GM18873 (cell line): ENCODE results near the gene LBX1.
"Not testable (repeated sequence)": the region's sequence is repeated elsewhere in the genome, so short reads cannot be mapped to it uniquely, and the experiment has no call there.

Experiments
- ATAC-seq: cut with Tn5 transposase; IDR thresholded peaks from one replicate; pipeline ENCODE4 v1.9.1; 2021; ENCODE audit warnings: mild to moderate bottlenecking, moderate library complexity, moderate number of reproducible peaks; ENCODE audit not compliant: unreplicated experiment, low FRiP score

LBX1 gene

DNA sequence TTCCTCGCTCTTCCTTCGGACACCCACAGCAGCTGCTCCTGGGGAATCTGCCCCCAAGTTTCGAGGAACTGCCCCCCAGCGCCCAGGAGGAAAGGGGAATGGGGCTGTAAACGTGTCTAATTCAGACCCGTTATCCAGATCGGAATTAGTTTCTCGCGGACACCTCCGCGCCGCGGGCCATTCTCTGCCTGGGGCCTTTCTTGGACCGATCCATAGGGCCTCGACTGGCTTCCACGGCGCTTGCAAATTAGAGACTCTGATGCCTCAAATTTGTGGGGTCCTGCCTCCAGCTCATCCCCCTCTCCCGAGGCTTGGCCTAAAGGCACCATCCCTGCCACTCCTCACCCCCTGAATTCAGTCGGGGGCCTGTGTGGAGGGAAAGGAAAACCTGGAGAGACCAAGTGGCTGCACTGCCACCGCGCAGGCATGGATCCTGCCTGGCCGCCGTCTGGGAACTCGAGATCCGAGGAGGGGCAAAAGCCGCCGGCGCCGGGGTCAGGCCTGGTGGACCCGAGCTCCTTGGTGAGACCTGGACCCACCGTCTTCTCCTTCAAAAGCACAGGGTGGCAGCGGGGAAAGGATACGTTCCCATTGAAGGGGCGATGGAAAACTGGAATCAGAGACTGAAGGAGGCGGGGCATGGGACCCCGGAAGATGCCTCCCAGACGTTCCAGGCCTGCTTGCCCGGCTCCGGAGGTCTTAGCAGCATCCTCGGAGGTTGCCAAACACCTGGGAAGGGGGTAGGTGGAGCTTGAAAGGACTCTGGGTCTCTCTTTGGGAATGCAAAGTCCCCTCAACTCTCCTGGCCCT, 13.7 kb downstream of the LBX1 start:
- no peak for ATAC-seq

DNA sequence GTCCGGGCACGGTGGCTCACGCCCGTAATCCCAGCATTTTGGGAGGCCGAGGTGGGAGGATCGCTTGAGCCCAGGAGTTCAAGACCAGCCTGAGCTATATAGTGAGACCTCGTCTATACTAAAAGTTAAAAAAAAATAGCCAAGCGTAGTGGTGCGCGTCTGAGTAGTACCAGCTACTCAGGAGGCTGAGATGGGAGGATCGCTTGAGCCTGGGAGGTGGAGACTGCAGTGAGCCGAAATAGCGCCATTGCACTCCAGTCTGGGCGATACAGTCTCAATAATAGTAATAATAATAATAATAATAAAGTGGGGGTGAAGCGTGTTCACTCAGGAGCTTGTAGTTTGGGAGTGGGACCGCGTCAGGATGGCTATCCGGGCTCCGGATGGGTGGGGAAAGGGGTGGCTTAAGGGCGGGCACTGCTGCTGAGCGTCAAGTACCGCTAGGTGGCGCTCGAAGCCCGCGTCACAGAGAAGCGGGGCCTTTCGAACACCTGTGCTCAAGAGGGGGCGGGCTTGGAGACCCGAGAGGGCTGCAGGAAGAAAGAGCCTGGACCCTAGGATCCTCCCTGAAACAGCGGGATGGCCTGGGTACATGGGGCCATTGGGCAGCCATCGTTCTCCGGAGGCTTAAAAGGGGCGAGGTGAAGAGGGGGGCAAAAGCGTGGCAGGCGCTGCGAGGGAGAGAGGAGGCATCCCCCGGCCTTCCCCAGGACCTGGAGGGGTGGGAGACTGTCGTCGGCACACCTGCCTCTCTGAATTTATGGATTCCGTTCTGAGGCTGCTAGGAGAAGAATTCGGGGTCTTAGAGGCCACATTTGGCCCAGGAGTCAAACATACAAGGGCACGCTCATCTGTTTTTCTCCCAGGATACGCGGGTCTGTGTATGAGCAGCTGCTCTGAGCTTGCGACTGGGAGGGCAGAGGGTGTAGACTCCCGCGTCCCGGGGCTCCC, 14.5 kb downstream of the LBX1 start:
- ATAC-seq, result no peak

DNA sequence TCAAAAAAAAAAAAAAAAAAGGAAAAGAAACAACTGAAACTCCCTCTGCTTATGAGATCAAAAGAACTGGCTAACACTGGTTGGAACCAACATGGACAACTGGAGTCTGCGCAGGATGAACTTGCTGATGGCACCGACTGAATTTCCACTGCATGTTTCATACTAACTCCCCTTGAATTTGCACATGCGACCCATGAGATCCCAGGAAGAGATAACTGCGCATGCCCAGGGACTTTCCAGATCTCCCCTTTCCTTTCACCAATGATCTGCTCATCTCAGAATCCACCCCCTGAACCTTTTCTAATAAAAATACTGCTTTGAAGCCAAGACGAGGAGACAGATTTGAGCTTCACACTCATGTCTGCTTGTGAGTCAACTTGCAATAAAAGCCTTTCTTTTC, 20.7 kb downstream of the LBX1 start:
- no peak for ATAC-seq

DNA sequence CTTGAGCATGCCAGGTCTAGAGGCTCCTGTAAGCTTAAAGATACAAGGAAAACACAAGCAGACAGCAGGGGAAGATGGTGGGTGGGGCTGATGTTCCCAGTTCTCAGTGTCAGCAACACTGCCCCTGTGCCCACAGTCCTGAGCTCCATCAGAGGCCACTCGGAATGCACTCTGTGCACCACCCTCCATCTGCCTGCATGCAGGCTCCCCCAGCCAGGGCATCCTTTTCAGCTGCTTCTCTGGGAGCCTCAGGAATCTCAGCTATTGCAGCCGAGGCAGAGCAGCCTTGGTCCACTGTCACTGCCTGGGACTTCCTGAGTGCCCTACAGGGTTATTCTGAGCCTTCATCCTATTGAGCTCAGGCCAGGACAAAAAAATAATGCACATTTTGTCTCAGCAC, 22.2 kb downstream of the LBX1 start:
- no peak for ATAC-seq

DNA sequence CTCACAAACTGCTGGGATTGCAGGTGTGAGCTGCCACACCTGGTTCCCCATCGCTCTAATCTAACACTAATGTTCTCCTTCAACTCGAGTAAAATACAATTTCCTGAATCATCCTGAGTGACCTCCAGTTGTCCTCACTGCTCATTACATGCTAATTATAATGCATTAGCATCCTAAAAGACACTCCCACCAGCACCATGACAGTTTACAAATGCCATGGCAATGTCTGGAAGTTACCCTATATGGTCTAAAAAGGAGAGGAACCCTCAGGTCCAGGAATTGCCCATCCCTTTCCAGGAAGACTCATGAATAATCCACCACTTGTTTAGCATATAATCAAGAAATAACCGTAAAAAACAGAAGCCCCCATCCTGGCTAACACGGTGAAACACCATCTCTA, 26.6 kb downstream of the LBX1 start:
- ATAC-seq, result not testable (repeated sequence)

DNA sequence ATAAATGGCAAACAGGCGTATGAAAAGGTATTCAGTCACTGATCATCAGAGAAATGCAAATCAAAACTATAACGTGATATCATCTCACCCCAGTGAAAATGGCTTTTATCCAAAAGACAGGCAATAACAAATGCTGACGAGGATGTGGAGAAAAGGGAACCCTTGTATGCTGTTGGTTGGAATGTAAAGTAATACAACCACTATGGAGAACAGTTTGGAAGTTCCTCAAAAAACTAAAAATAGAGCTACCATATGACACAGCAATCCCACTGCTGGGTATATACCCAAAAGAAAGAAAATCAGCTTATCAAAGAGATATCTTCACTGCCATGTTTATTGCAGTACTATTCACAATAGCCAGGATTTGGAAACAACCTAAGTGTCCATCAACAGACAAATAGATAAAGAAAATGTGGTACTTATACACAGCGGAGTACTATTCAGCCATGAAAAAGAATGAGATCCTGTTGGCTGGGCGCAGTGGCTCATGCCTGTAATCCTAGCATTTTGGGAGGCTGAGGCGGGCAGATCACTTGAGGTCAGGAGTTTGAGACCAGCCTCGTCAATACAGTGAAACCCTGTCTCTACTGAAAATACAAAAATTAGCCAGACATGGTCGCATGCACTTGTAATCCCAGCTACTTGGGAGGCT, 30.8 kb downstream of the LBX1 start:
- ATAC-seq, result not testable (repeated sequence)

DNA sequence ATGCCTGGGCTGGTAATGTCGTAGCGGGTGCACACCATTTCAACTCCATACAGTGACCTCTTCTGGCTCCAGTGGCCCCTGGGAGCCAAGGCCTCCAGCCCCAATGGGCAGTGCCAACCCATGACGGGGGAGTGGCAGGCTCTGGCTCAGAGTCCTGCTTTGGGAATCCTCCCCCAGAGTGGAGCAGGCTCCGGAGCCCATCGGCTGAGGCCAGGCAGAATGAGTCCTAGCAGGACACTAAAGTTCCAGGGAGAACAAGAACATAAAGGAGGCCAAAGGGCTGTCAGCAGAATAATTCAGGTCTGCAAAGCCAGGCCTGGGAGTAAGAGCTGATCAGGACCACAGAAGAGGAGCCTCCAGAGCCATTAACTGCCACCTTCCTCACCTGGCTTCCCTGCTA, 33.3 kb downstream of the LBX1 start:
- no peak for ATAC-seq

DNA sequence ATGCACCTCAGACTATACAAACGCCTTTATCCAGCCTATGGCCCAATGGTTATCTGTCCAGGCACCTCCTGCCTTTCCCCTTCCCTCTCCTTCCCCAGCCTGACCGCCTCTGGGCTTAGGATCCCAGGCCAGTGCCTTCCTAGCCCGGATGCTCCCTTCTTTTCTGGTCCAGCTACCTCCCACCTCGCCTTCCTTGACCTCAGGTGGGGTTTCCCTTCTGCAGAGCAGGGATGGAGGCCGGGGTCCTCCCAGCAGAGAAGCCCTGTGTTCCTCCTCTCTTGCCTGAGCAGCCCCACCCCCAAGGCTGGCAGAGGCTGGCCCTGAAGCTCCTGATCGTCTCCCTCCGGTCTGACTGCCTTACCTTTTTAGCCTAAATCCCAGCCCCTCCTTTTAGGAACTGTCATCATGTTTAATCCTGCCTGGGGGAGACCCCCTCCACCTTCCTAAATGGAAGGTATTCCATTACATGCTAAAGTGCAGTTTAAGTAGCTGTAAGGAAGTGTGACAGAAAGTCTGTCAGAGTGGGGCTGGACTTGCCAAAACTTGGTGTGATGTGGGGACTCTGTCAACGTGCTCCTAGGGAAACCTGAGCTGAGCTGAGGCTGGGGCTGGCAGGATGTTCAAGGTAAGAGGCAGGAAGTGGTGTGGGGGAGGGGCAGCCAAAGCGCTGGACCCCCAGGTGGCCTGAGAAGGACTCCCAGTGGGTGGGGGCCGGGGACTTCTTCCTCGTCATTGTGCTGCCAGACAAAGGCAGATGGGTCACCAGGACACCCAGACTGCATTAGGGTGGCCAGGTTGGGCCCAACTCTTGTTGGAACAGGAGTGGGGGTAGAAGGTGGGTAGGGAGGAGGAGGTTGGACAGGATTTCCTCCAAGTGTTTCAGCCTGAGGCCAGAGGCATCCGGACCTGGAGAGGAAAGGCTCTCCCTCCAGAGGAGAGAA, 39.5 kb downstream of the LBX1 start:
- ATAC-seq, result no peak

DNA sequence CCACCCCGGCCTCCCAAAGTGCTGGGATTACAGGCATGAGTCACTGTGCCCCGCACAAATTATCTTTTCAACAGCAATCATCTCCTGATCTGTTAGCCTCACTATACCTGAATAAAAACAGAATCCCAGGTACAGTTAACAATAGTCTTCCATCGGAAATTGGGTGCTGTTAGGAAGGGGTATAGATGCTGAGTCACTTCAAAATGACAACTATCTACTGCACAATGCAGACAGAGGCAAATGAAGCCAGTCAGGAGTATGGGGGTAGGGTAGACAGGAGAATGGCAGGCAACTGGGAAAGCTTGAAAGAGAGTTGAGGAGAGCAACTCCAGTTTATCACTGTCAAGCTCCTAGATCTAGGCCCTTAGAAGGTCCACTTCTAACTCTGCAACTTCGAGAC, 40.3 kb downstream of the LBX1 start:
- no peak for ATAC-seq

DNA sequence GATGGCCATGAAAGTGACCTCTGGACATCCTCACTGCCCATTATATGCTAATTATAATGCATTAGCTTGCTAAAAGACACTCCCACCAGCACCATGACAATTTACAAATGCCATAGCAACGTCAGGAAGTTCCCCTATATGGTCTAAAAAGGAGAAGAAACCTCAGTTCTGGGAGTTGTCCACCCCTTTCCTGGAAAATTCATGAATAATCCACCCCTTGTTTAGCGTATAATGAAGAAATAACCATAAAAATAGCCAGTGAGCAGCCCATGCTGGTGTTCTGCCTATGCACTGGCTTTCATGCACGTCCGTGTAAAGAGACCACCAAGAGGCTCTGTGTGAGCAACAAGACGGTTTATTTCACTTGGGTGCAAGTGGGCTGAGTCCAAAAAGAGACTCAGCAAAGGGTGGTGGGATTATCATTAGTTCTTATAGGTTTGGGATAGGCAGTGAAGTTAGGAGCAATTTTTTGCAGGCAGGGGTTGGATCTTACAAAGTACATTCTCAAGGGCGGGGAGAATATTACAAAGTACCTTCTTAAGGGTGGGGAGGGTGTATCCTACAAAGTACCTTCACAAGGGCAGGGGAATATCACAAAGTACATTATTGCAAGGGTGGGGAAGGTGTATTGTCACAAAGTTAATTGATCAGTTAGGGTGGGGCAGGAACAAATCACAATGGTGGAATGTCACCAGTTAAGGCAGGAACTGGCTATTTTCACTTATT, 45.6 kb downstream of the LBX1 start:
- ATAC-seq, result no peak

DNA sequence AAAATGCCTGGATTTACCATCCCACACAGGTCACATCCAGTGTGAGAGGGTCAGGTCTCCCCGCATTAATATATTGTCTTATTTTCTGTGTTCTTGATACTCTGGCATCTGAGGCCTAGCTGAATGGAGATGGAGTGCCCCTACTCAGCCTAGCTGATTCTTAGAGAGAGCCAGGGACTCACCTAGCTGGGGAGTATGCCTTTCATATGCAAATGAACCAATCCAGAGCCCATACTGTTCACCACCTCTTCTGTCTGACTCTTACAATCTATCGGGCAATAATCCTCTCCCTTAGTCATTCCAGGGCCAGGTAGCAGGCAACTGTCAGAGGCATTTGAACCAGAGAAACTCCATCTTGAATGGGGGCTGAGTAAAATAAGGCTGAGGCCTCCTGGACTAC, 46.3 kb downstream of the LBX1 start:
- no peak for ATAC-seq
